H1 (cell line): ENCODE data around the gene ZNF385C. TPM values are rescaled to one million over a fixed set of nuclear protein-coding genes. Genes with fewer than 3 reads are reported as not detected.

Experiments used
- CTCF ChIA-PET: fragments of 300-600 bp; sonication (Branson Sonifier 250); formaldehyde crosslinking; loops from one replicate; lab custom pipeline; 2021; ENCODE audit not compliant: partially characterized antibody; lab: Charles Lee
- POLR2A ChIA-PET: fragments of 300-600 bp; sonication (Branson Sonifier 250); formaldehyde crosslinking; loops from one replicate; lab custom pipeline; 2021; ENCODE audit warnings: inconsistent platforms; ENCODE audit not compliant: partially characterized antibody; lab: Charles Lee
- DNase-seq, 2 experiments: peaks; one replicate each; pipeline versions ENCODE4 v3.0.0 to v3.0.0-alpha.2; 2010 to 2022; ENCODE audit warnings: low spot score in 2 of 2, low read depth in 1 of 2, mixed read lengths in 1 of 2
- FAIRE-seq: peaks from 2 replicates; lab custom pipeline; 2011; peaks lifted over from hg19 to GRCh38; lab: Jason Lieb, UNC
- H2AFZ ChIP-seq: 2 replicates; pipeline ENCODE4 v1.8.1; 2012; ENCODE audit warnings: low read length, inconsistent platforms
- H2AK5ac ChIP-seq: 2 replicates; pipeline ENCODE4 v1.6.1; 2013; ENCODE audit warnings: low read depth, low read length
- H2BK120ac ChIP-seq: replicated peaks from 2 replicates; pipeline ENCODE3; 2013; ENCODE audit warnings: low read depth, low read length, inconsistent platforms
- H2BK12ac ChIP-seq: 2 replicates; pipeline ENCODE4 v1.6.1; 2013; ENCODE audit warnings: low read depth, low read length
- H2BK15ac ChIP-seq: 2 replicates; pipeline ENCODE4 v1.6.1; 2013; ENCODE audit warnings: low read length
- H2BK20ac ChIP-seq: 2 replicates; pipeline ENCODE4 v1.6.1; 2013; ENCODE audit warnings: low read length
- H2BK5ac ChIP-seq: 2 replicates; pipeline ENCODE4 v1.6.1; 2013; ENCODE audit warnings: low read depth, low read length
- H3K14ac ChIP-seq: 2 replicates; pipeline ENCODE4 v1.6.1; 2013; ENCODE audit warnings: inconsistent platforms; ENCODE audit not compliant: insufficient read length
- H3K18ac ChIP-seq: 2 replicates; pipeline ENCODE4 v1.6.1; 2013; ENCODE audit warnings: low read length; ENCODE audit errors: extremely low read depth
- H3K23ac ChIP-seq: 2 replicates; pipeline ENCODE4 v1.6.1; 2013; ENCODE audit warnings: inconsistent platforms; ENCODE audit not compliant: insufficient read length
- H3K23me2 ChIP-seq: 2 replicates; pipeline ENCODE4 v1.6.1; 2013; ENCODE audit warnings: low read depth, low read length
- H3K27ac ChIP-seq: 2 replicates; pipeline ENCODE4 v1.6.1; 2011; ENCODE audit warnings: low read depth, low read length, inconsistent platforms
- H3K27me3 ChIP-seq, 4 experiments: replicated peaks in 1 of 4; 1 replicate in 1 of 4; 2 replicates in 3 of 4; pipeline versions ENCODE4 v1.6.1 to v1.8.1; 2011 to 2013; ENCODE audit warnings: low read length in 3 of 4, mild to moderate bottlenecking in 3 of 4, inconsistent platforms in 2 of 4, mixed read lengths in 2 of 4, moderate library complexity in 1 of 4; ENCODE audit not compliant: control insufficient read depth in 3 of 4, insufficient read depth in 3 of 4; ENCODE audit errors: extremely low read depth in 1 of 4
- H3K36me3 ChIP-seq, 4 experiments: 2 replicates each; pipeline versions ENCODE4 v1.6.1 to v1.8.1; 2011 to 2013; ENCODE audit warnings: mild to moderate bottlenecking in 4 of 4, low read length in 3 of 4, moderate library complexity in 2 of 4, control low read depth in 1 of 4, inconsistent platforms in 1 of 4; ENCODE audit not compliant: insufficient read depth in 4 of 4, control insufficient read depth in 2 of 4
- H3K4ac ChIP-seq: replicated peaks from 2 replicates; pipeline ENCODE3; 2013; ENCODE audit warnings: low read length, low read depth, mixed read lengths, inconsistent platforms; ENCODE audit not compliant: insufficient read length
- H3K4me1 ChIP-seq, 4 experiments: replicated peaks in 1 of 4; 1 replicate in 1 of 4; 2 replicates in 3 of 4; pipeline versions ENCODE4 v1.6.1 to v1.8.1; 2011 to 2013; ENCODE audit warnings: low read length in 3 of 4, inconsistent platforms in 2 of 4, mixed read lengths in 1 of 4; ENCODE audit not compliant: insufficient read depth in 4 of 4, control insufficient read depth in 3 of 4
- H3K4me2 ChIP-seq, 2 experiments: 2 replicates each; pipeline versions ENCODE4 v1.6.1 to v1.8.1; 2011 to 2013; ENCODE audit warnings: low read depth in 2 of 2, low read length in 2 of 2, control low read depth in 1 of 2, inconsistent platforms in 1 of 2, mild to moderate bottlenecking in 1 of 2; ENCODE audit not compliant: insufficient read depth in 1 of 2
- H3K4me3 ChIP-seq, 4 experiments: fragments of 200-600, 300-600 bp in 1 of 4; sonication (generic), shearing (Covaris generic), sonication (Bioruptor Twin) in 1 of 4; 2 replicates each; pipeline versions ENCODE4 v1.5.1 to v1.8.1; 2011 to 2016; ENCODE audit warnings: low read length in 4 of 4, low read depth in 3 of 4, control low read depth in 2 of 4, inconsistent platforms in 2 of 4, mild to moderate bottlenecking in 2 of 4, mixed read lengths in 1 of 4, moderate library complexity in 1 of 4; ENCODE audit not compliant: insufficient read depth in 2 of 4; ENCODE audit errors: extremely low read depth in 1 of 4
- H3K56ac ChIP-seq: replicated peaks from 2 replicates; pipeline ENCODE3; 2013; ENCODE audit warnings: low read depth, mild to moderate bottlenecking, mixed read lengths, low read length, inconsistent platforms; ENCODE audit not compliant: insufficient read length
- H3K79me1 ChIP-seq: 2 replicates; pipeline ENCODE4 v1.6.1; 2013; ENCODE audit warnings: low read depth, low read length, control low read depth
- H3K79me2 ChIP-seq, 2 experiments: 2 replicates each; pipeline versions ENCODE4 v1.6.1 to v1.8.1; 2012 to 2013; ENCODE audit warnings: low read length in 2 of 2, mild to moderate bottlenecking in 2 of 2, inconsistent platforms in 1 of 2; ENCODE audit not compliant: insufficient read depth in 2 of 2, control insufficient read depth in 1 of 2
- H3K9ac ChIP-seq, 4 experiments: replicated peaks in 1 of 4; 1 replicate in 1 of 4; 2 replicates in 3 of 4; pipeline versions ENCODE4 v1.6.1 to v1.8.1; 2011 to 2013; ENCODE audit warnings: low read depth in 3 of 4, low read length in 3 of 4, control low read depth in 2 of 4, mild to moderate bottlenecking in 2 of 4, moderate library complexity in 2 of 4, inconsistent platforms in 1 of 4; ENCODE audit errors: extremely low read depth in 1 of 4
- H3K9me3 ChIP-seq, 2 experiments: 2 replicates each; pipeline versions ENCODE4 v1.6.1 to v1.8.1; 2012 to 2013; ENCODE audit warnings: mild to moderate bottlenecking in 2 of 2, moderate library complexity in 2 of 2, control low read depth in 1 of 2, inconsistent platforms in 1 of 2, low read depth in 1 of 2, low read length in 1 of 2, mixed read lengths in 1 of 2; ENCODE audit not compliant: insufficient read depth in 2 of 2
- H4K20me1 ChIP-seq, 2 experiments: replicated peaks in 1 of 2; 2 replicates each; pipeline versions ENCODE3 to v1.8.1; 2011 to 2013; ENCODE audit warnings: inconsistent platforms in 2 of 2, low read length in 2 of 2, mild to moderate bottlenecking in 1 of 2; ENCODE audit not compliant: insufficient read depth in 2 of 2, control insufficient read depth in 1 of 2
- H4K5ac ChIP-seq: 2 replicates; pipeline ENCODE4 v1.6.1; 2013; ENCODE audit warnings: low read length, low read depth, mixed read lengths, inconsistent platforms; ENCODE audit not compliant: insufficient read length
- H4K8ac ChIP-seq: 2 replicates; pipeline ENCODE4 v1.8.0; 2013; ENCODE audit warnings: mild to moderate bottlenecking, moderate library complexity, low read length, inconsistent platforms; ENCODE audit not compliant: insufficient read depth; ENCODE audit errors: extremely low read depth
- H4K91ac ChIP-seq: replicated peaks from 2 replicates; pipeline ENCODE3; 2013; ENCODE audit warnings: low read length, mixed read lengths, inconsistent platforms; ENCODE audit not compliant: insufficient read length
- ASH2L ChIP-seq: fragments of 200-600, 300-600 bp; sonication (generic); IDR thresholded peaks from one replicate; pipeline ENCODE4 v1.7.1; 2017; ENCODE audit warnings: low read length
- BCL11A ChIP-seq, 2 experiments: IDR thresholded peaks; one replicate each; pipeline ENCODE4 v1.6.1; 2011; ENCODE audit warnings: low read depth in 2 of 2, low read length in 2 of 2, mild to moderate bottlenecking in 2 of 2
- CEBPB ChIP-seq: IDR thresholded peaks from 2 replicates; pipeline ENCODE4 v1.6.1; 2012; ENCODE audit warnings: low read depth, low read length
- CTCF ChIP-seq, 3 experiments: IDR thresholded peaks; 1 replicate in 2 of 3; 2 replicates in 1 of 3; pipeline versions ENCODE4 v1.5.1 to v1.6.1; 2011; ENCODE audit warnings: low read length in 3 of 3, mild to moderate bottlenecking in 3 of 3, inconsistent platforms in 2 of 3, low read depth in 1 of 3, moderate library complexity in 1 of 3; ENCODE audit not compliant: insufficient read depth in 1 of 3; ENCODE audit errors: control extremely low read depth in 1 of 3
- HDAC2 ChIP-seq, 2 experiments: fragments of 300-600 bp in 1 of 2; sonication (generic) in 1 of 2; IDR thresholded peaks; 2 replicates each; pipeline ENCODE4 v1.6.1; 2011 to 2012; ENCODE audit warnings: low read depth in 2 of 2, low read length in 2 of 2, mild to moderate bottlenecking in 2 of 2, moderate library complexity in 2 of 2, borderline replicate concordance in 1 of 2, inconsistent platforms in 1 of 2
- HDAC6 ChIP-seq: IDR thresholded peaks from one replicate; pipeline ENCODE4 v1.7.1; 2012; ENCODE audit warnings: low read depth, mild to moderate bottlenecking, inconsistent platforms, low read length, moderate library complexity
- KDM4A ChIP-seq: IDR thresholded peaks from one replicate; pipeline ENCODE4 v1.7.1; 2012; ENCODE audit warnings: low read depth, mild to moderate bottlenecking, moderate library complexity, low read length, inconsistent platforms; ENCODE audit not compliant: severe bottlenecking
- MAFK ChIP-seq: IDR thresholded peaks from 2 replicates; pipeline ENCODE4 v1.6.1; 2012; ENCODE audit warnings: low read depth, mild to moderate bottlenecking, improper control_type of control experiment, low read length
- POLR2AphosphoS5 ChIP-seq: IDR thresholded peaks from 2 replicates; pipeline ENCODE4 v1.6.1; 2011; ENCODE audit warnings: low read depth, low read length
- SUZ12 ChIP-seq: fragments of 200-600 bp; sonication (generic); IDR thresholded peaks from 2 replicates; pipeline ENCODE4 v1.6.1; 2012; ENCODE audit warnings: mild to moderate bottlenecking, inconsistent platforms, low read length, moderate library complexity, mixed read lengths
- TAF7 ChIP-seq: optimal IDR thresholded peaks from 2 replicates; pipeline ENCODE3; 2011; ENCODE audit warnings: low read depth, mild to moderate bottlenecking, inconsistent platforms, low read length, moderate library complexity, borderline replicate concordance
- WGBS, 2 experiments: shearing (Covaris generic) in 1 of 2; methylation state at CpG; one replicate each; pipeline versions ENCODE4 v1.1.6 to v1.1.7; 2013 to 2015; ENCODE audit warnings: low lambda C conversion rate in 2 of 2, mixed read lengths in 2 of 2, inconsistent platforms in 1 of 2, low coverage in 1 of 2, missing lambda C conversion rate in 1 of 2; ENCODE audit not compliant: insufficient replicate concordance in 2 of 2, insufficient coverage in 1 of 2, insufficient read length in 1 of 2; ENCODE audit errors: extremely low coverage in 1 of 2, missing lambda C conversion rate in 1 of 2; 5-methylcytosine and 5-hydroxymethylcytosine counted together
- polyA plus RNA-seq, 7 experiments: library from polyadenylated mRNA; depleted of rRNA in 3 of 7; stranded (reverse) in 5 of 7; unstranded in 2 of 7; fragments of >200 nt in 5 of 7; fragments of 200-250 nt in 2 of 7; gene quantifications; 1 replicate in 5 of 7; 2 replicates in 1 of 7; 4 replicates in 1 of 7; pipeline versions ENCODE4 v1.2.1 to v1.2.3, GENCODE V29; 2011 to 2013; ENCODE audit warnings: missing spikeins in 2 of 7, mixed read lengths in 2 of 7
- total RNA-seq: library from RNA; stranded (reverse); fragmentation: NEBNext Ultra II Directional; extraction: Animal tissue kit (Norgen Biotek cat#: 25700); gene quantifications from 2 replicates; pipeline ENCODE4 v1.2.1, GENCODE V29; 2021

Gene ZNF385C
- total and polyA plus RNA-seq, 2 of the 8 experiments (the other 6 are each of a cell fraction or from before 2014, with no cell fraction given) = 3.9 to 6.1 TPM

- H3K9ac ChIP-seq = no peak overlapping the region
- TF ChIP-seq POLR2AphosphoS5 (no peak), HDAC6 (no peak), HDAC2 (IDR thresholded peaks at IDR 0.05; ENCODE audit: borderline replicate concordance in 1 of 2, low read depth in 2 of 2, low read length in 2 of 2) (no peak), CEBPB (no peak), CTCF (IDR thresholded peaks at IDR 0.05; ENCODE audit: control extremely low read depth in 1 of 3, insufficient read depth in 1 of 3, low read depth in 1 of 3, low read length in 3 of 3) (no peak), KDM4A (no peak), ASH2L (no peak), MAFK (no peak), SUZ12 (no peak), TAF7 (no peak), BCL11A (IDR thresholded peaks at IDR 0.05; ENCODE audit: low read depth in 2 of 2, low read length in 2 of 2) (no peak)
Measured at GRCh38 chr17:42025191-42025579, 73.1 kb downstream of the ZNF385C start.

More at GRCh38 chr17:42025191-42025579, 73.1 kb downstream of the ZNF385C start:
- no peak overlapping the region for H3K14ac ChIP-seq
- H3K23me2 ChIP-seq = peaks cover 6% of the 10 kb centered on the region; the same call in 1 of the 2 replicates
- no peak overlapping the region for H2AK5ac ChIP-seq
- CTCF ChIA-PET = interaction anchor here (0.8 to 38.8 kb wide), 21 partner anchors 8 to 288 kb away, joined by 3 to 1084 read pairs (median 6); partner anchors contain the start of genes DHX58, DNAJC7, HSPB9 and KAT2A
- peaks cover 2 to 16% (median 5%) of the 10 kb centered on the region in 4 experiments for H3K4me1 ChIP-seq
- no peak overlapping the region for H4K91ac ChIP-seq
- POLR2A ChIA-PET = interaction anchor here (0.9 to 6.0 kb wide), 12 partner anchors 9 to 96 kb away, joined by 3 to 51 read pairs (median 4); partner anchors contain the start of genes DHX58, DNAJC7, HSPB9 and KAT2A
- no peak overlapping the region for H2AFZ ChIP-seq
- H2BK15ac ChIP-seq = no peak overlapping the region
- no peaks in the 10 kb centered on the region for H4K20me1 ChIP-seq
- H2BK120ac ChIP-seq = no peak overlapping the region
- H4K8ac ChIP-seq = no peak overlapping the region
- H2BK5ac ChIP-seq = peak overlapping the region; percentile 16; the same call in 1 of the 2 replicates
- no peak overlapping the region for H3K4me3 ChIP-seq
- H2BK20ac ChIP-seq = no peak overlapping the region
- no peak overlapping the region for H3K4ac ChIP-seq
- no peak overlapping the region for H2BK12ac ChIP-seq
- H3K36me3 ChIP-seq = peaks cover 13 to 30% (median 15%) of the 10 kb centered on the region in 4 experiments; a peak in 6 of 8 replicates
- 0 out of 2 replicates have a peak, but pooled peaks cover 2% of the 10 kb centered on the region for H3K79me1 ChIP-seq
- no peak overlapping the region for H3K23ac ChIP-seq
- no peaks in the 10 kb centered on the region for H3K27me3 ChIP-seq
- FAIRE-seq = no peak
- WGBS, 2 experiments = 74% methylated on average over 8 of the region's 8 CpGs; no CpG with 5 or more reads in 1 of the 2 experiments
- DNase-seq = no peak
- no peak overlapping the region for H3K4me2 ChIP-seq
- H4K5ac ChIP-seq = no peak overlapping the region
- H3K27ac ChIP-seq = no peak overlapping the region
- H3K79me2 ChIP-seq = peaks cover 7 to 14% of the 10 kb centered on the region in 2 experiments
- no peaks in the 10 kb centered on the region for H3K9me3 ChIP-seq
- H3K56ac ChIP-seq = no peak overlapping the region
- H3K18ac ChIP-seq = no peak overlapping the region
